HL-60 (cell line): Measurements from ENCODE around the gene ATP8B4.

ENCODE experiments used
- DNase-seq, 2 experiments: peaks; one replicate each; pipeline ENCODE4 v3.0.0-alpha.2; 2010 to 2020; ENCODE audit warnings: low read depth in 1 of 2, low spot score in 1 of 2
- H3K27ac ChIP-seq: fragments of 250-450 bp; sonication (Bioruptor Pico); replicated peaks from 2 replicates; pipeline ENCODE4 v1.5.1; 2020; ENCODE audit warnings: mild to moderate bottlenecking, moderate library complexity
- H3K27me3 ChIP-seq: fragments of 250-450 bp; sonication (Bioruptor Pico); 2 replicates; pipeline ENCODE4 v1.5.1; 2021; ENCODE audit warnings: mild to moderate bottlenecking, moderate library complexity; ENCODE audit not compliant: insufficient read depth, poor library complexity, severe bottlenecking
- H3K4me3 ChIP-seq: replicated peaks from 2 replicates; pipeline ENCODE4 v1.5.1; 2011; ENCODE audit warnings: mild to moderate bottlenecking, control low read depth, low read length; ENCODE audit not compliant: insufficient read depth
- CTCF ChIP-seq: IDR thresholded peaks from one replicate; pipeline ENCODE4 v1.5.1; 2011; ENCODE audit warnings: low read length, control low read depth, inconsistent platforms; ENCODE audit not compliant: insufficient read depth
- GABPA ChIP-seq: IDR thresholded peaks from 2 replicates; pipeline ENCODE4 v1.6.1; 2012; ENCODE audit warnings: low read depth
- POLR2AphosphoS5 ChIP-seq: IDR thresholded peaks from 2 replicates; pipeline ENCODE4 v1.6.1; 2012; ENCODE audit warnings: low read depth
- REST ChIP-seq: IDR thresholded peaks from 2 replicates; pipeline ENCODE4 v1.6.1; 2012; ENCODE audit warnings: low read depth; ENCODE audit not compliant: insufficient replicate concordance
- SPI1 ChIP-seq: IDR thresholded peaks from 2 replicates; pipeline ENCODE4 v1.6.1; 2012; ENCODE audit warnings: low read depth, mild to moderate bottlenecking, borderline replicate concordance

The ATP8B4 gene

GRCh38 chr15:50059203-50059772, 59.7 kb downstream of the ATP8B4 start:
- DNase-seq, result no peak
- Histone ChIP-seq H3K27ac (peak overlapping the region; percentile 79), H3K27me3 (no peaks in the 10 kb centered on the region), H3K4me3 (no peak overlapping the region)
- TF ChIP-seq SPI1 (no peak), REST (no peak)

- Histone ChIP-seq H3K27ac (peak overlapping the region; percentile 79), H3K27me3 (no peaks in the 10 kb centered on the region), H3K4me3 (no peak overlapping the region)
- DNase-seq, result no peak
- no peak for TF ChIP-seq POLR2AphosphoS5
- TF ChIP-seq REST, result no peak
- no peak for TF ChIP-seq CTCF
- no peak for TF ChIP-seq GABPA
Measured at GRCh38 chr15:50057905-50058639, 61.0 kb downstream of the ATP8B4 start.

GRCh38 chr15:50057196-50057595, 61.8 kb downstream of the ATP8B4 start:
- Histone ChIP-seq H3K27me3 (no peaks in the 10 kb centered on the region), H3K27ac (peak overlapping the region; percentile 79), H3K4me3 (no peak overlapping the region)
- DNase-seq, result no peak
- TF ChIP-seq CTCF, result no peak
- no peak for TF ChIP-seq POLR2AphosphoS5
- TF ChIP-seq REST, result no peak
- no peak for TF ChIP-seq SPI1
- no peak for TF ChIP-seq GABPA
